GM13976 (cell line): Measurements from ENCODE around the gene GAGE12D.
"Not testable (repeated sequence)": the region's sequence is repeated elsewhere in the genome, so short reads cannot be mapped to it uniquely, and the experiment has no call there.

Experiments
- DNase-seq: peaks from one replicate; pipeline ENCODE4 v3.0.0; 2012; ENCODE audit warnings: low spot score
- in situ Hi-C: fragments of 300-500 bp; cut with MboI; formaldehyde crosslinking; loops from one replicate; pipeline ENCODE4 v1.12.0; 2022; ENCODE audit warnings: low sequenced_read_pairs, mixed read lengths, inconsistent platforms; ENCODE audit not compliant: unreplicated experiment

GAGE12D gene

GRCh38 chrX:49541433-49541832 is at the start of gene GAGE12D:
GAGE12D (plus strand) TSS chrX:49541733; CDS start chrX:49542888, 1,155 bp downstream.
- DNase-seq, in situ Hi-C loops: not testable (repeated sequence)

GRCh38 chrX:49531877-49532276 is 9.7 kb upstream of the GAGE12D start, which contains the start of gene GAGE12C:
GAGE12C (plus strand) TSS chrX:49532177; CDS start chrX:49533332, 1,155 bp downstream.
- in situ Hi-C loops, DNase-seq: not testable (repeated sequence)

- in situ Hi-C loops, DNase-seq: not testable (repeated sequence)
These were observed 9.5 kb downstream of the GAGE12D start, which contains the start of gene GAGE12E for GRCh38 chrX:49550989-49551388. GAGE12E (plus strand) TSS chrX:49551289; CDS start chrX:49552444, 1,155 bp downstream.

GRCh38 chrX:49560542-49560941 is 19.0 kb downstream of the GAGE12D start, which contains the start of gene GAGE12F:
GAGE12F (plus strand) TSS chrX:49560842; CDS start chrX:49561997, 1,155 bp downstream.
- in situ Hi-C loops, result not testable (repeated sequence)

GRCh38 chrX:49568728-49569127 is 27.2 kb downstream of the GAGE12D start:
- DNase-seq, in situ Hi-C loops: not testable (repeated sequence)

More at GRCh38 chrX:49560542-49560941, 19.0 kb downstream of the GAGE12D start, which contains the start of gene GAGE12F:
- DNase-seq, result not testable (repeated sequence)

GRCh38 chrX:49569152-49569551 is 27.6 kb downstream of the GAGE12D start:
- DNase-seq, in situ Hi-C loops: not testable (repeated sequence)

- in situ Hi-C loops, result not testable (repeated sequence)
These were observed 28.6 kb downstream of the GAGE12D start, which contains the start of gene GAGE12G for GRCh38 chrX:49570100-49570499. GAGE12G (plus strand) TSS chrX:49570400; CDS start chrX:49571555, 1,155 bp downstream.

GRCh38 chrX:49579649-49580048 is 38.1 kb downstream of the GAGE12D start, which contains the start of gene GAGE12H:
GAGE12H (plus strand) TSS chrX:49579949; CDS start chrX:49581104, 1,155 bp downstream.
- in situ Hi-C loops, DNase-seq: not testable (repeated sequence)

More at GRCh38 chrX:49570100-49570499, 28.6 kb downstream of the GAGE12D start, which contains the start of gene GAGE12G:
- not testable (repeated sequence) for DNase-seq

- DNase-seq, in situ Hi-C loops: not testable (repeated sequence)
These were observed 47.7 kb downstream of the GAGE12D start, which contains the start of gene GAGE2A for GRCh38 chrX:49589196-49589595. GAGE2A (plus strand) TSS chrX:49589496; CDS start chrX:49590651, 1,155 bp downstream.

- in situ Hi-C loops, DNase-seq: not testable (repeated sequence)
These were observed 48.4 kb downstream of the GAGE12D start for GRCh38 chrX:49589769-49590478.

GRCh38 chrX:49590488-49590887 is 49.0 kb downstream of the GAGE12D start:
- DNase-seq, in situ Hi-C loops: not testable (repeated sequence)
